GM12874 (cell line): Measurements from ENCODE around the gene LRRC73.

ENCODE experiments used
- TF ChIP-seq, protein P1 (sequence below): IDR thresholded peaks from 2 replicates; pipeline ENCODE4 v1.5.1; 2011; ENCODE audit warnings: low read depth, mild to moderate bottlenecking, control low read depth, low read length, moderate library complexity; ENCODE audit not compliant: insufficient read depth

The LRRC73 gene

GRCh38 chr6:43468748-43469681 is 41.1 kb downstream of the LRRC73 start:
- TF ChIP-seq, protein P1, sequence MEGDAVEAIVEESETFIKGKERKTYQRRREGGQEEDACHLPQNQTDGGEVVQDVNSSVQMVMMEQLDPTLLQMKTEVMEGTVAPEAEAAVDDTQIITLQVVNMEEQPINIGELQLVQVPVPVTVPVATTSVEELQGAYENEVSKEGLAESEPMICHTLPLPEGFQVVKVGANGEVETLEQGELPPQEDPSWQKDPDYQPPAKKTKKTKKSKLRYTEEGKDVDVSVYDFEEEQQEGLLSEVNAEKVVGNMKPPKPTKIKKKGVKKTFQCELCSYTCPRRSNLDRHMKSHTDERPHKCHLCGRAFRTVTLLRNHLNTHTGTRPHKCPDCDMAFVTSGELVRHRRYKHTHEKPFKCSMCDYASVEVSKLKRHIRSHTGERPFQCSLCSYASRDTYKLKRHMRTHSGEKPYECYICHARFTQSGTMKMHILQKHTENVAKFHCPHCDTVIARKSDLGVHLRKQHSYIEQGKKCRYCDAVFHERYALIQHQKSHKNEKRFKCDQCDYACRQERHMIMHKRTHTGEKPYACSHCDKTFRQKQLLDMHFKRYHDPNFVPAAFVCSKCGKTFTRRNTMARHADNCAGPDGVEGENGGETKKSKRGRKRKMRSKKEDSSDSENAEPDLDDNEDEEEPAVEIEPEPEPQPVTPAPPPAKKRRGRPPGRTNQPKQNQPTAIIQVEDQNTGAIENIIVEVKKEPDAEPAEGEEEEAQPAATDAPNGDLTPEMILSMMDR: no peak

GRCh38 chr6:43468240-43468639 is 41.9 kb downstream of the LRRC73 start:
- TF ChIP-seq, protein P1: no peak

DNA sequence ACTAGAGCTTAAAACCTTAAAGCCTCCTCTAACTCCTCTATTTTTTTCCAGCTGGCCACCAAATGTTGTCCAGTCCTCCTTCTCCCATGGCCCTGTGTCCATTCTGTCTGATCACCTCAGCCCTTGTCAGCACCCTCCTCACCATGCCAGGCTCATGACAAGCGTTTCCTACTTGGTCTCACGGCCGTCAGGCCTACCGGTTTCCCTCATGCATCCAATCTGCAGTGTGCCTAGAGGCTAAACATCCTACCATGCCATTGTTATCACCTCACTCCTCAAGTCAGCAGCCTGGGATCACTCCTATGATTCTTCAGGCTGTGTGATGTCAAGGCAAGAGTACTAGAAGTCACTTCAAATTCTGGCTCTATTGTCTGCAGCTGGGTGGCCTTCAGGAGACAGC is 42.4 kb downstream of the LRRC73 start:
- TF ChIP-seq, protein P1: no peak

GRCh38 chr6:43465948-43466347 is 44.2 kb downstream of the LRRC73 start:
- TF ChIP-seq, protein P1: no peak

DNA sequence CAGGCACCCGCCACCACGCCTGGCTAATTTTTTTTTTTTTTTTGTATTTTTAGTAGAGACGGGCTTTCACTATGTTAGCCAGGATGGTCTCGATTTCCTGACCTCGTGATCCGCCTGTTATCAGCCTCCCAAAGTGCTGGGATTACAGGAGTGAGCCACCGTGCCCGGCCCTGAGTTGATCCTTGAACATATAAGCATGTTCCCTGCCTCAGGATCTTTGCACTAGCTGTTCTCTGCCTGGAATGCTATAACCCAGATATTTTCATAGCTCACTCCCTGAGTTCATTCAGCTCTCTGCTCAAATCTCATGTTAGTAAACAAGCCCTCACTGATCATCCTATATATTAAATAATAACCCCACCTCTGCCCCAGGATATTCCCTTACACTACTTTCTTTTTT is 45.8 kb downstream of the LRRC73 start:
- TF ChIP-seq, protein P1: no peak

DNA sequence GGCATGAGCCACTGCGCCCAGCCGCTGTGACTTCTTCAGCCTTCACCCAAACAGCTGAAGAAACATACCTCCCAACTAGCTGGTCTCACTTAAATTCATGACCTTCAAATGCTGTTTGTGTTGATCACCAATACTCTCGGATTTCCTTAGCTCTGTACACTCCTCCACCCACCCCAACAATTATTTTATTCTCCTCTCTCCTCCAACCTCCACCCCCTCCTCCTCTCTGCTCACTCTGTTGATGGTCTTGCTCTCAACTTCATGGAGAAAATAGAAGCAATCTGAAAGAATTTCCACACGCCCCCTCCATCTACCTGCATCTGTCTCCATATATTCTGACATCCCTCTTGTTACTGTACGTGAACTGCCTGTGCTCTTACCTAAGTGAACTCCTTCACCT is 48.2 kb downstream of the LRRC73 start:
- TF ChIP-seq, protein P1: no peak

GRCh38 chr6:43460032-43460431 is 50.1 kb downstream of the LRRC73 start:
- TF ChIP-seq, protein P1: no peak
